HL-60/S4 treated with retinoic acid at 250 ng/mL for 4 days and 3 days (cell line): ENCODE results near the gene CIAO3.

Experiments
- in situ Hi-C: fragments of 300-500 bp; cut with MboI; formaldehyde crosslinking; loops from 2 replicates; pipeline ENCODE4 v1.7.0; 2022; ENCODE audit warnings: low sequenced_read_pairs

The CIAO3 gene

DNA sequence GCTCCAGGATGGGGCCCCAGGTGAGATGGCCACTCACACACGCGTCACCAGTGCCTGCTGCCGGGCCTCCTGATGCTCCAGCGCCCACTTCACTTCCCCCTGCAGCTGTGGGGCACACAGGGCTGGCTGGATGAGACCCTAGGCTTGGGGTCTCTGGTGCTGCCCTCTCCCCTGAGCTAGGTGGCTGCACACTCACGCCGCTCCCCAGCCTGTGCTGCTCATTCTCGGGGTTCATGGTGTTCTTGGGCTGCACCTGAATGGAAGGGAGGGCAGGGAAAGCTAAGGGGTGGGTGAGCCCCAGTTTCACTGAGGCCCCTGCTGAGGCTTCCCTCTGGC lies 15.8 kb downstream of the CIAO3 start:
- in situ Hi-C loops = no loop called here

DNA sequence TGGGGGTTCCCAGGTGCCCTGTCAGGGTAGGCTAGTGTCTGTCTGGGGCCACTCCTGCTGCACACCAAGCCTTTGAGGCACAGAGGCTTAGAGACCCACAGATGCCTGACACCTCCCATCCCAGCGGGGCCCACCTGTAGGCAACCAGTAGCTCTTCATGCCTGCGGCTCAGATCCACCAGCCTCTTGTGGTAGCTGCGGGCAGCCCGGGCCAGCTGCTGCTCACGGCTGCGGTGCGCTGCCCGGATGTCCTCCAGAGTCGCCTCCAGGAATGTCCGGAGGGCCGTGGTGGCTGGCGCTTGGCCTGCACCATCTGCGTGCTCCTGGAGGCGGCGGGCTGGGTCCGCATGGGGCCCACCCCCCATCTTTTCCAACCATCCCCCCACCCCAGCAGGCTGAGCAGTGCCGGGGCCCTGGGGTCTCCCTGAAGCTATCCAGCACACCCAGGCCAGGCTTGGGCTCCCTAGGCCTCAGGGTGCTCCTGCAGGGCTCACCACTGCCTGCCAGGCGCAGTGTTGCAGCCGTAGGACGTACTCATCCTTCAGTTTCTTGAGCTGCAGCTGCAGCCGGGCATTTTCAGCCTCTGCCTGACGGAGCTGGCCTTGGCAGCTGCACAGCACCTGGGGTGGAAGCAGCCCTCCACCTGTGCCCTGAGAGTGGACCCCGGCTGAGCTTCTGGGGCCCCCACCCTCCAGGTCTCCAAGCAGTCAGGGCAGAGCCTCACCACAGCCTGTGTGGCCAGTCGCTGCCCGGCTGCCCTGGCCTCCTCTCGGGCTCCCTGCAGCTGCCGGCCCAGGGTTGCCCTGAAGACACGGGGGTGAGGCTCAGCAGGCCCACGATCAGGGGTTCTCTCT lies 16.4 kb downstream of the CIAO3 start:
- in situ Hi-C loops = loop anchor here (25.0 kb wide), 1 partner anchor 338 kb away; the partner anchor contains the start of gene SSTR5

DNA sequence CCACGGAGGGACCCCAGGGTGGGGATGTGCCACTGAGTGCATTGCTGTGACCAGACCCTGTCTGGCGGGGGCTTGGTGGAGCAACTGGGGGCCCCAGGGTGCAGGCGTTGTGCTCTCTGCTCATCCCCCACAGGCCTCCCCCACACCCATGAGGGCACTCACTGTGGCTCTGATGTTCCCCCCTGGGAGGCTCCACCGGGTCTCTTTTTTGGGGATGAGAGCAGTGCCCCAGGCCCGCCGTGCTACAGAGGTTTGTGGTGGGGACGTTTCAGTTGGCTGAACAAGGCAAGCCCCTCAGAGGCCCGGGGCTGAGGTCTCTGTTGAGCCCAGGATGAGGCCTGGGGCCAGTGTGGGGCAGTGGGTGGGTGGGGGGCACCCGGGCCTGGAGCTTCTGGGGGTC lies 17.1 kb downstream of the CIAO3 start:
- in situ Hi-C loops = loop anchor here (25.0 kb wide), 1 partner anchor 339 kb away; the partner anchor contains the start of gene SSTR5

DNA sequence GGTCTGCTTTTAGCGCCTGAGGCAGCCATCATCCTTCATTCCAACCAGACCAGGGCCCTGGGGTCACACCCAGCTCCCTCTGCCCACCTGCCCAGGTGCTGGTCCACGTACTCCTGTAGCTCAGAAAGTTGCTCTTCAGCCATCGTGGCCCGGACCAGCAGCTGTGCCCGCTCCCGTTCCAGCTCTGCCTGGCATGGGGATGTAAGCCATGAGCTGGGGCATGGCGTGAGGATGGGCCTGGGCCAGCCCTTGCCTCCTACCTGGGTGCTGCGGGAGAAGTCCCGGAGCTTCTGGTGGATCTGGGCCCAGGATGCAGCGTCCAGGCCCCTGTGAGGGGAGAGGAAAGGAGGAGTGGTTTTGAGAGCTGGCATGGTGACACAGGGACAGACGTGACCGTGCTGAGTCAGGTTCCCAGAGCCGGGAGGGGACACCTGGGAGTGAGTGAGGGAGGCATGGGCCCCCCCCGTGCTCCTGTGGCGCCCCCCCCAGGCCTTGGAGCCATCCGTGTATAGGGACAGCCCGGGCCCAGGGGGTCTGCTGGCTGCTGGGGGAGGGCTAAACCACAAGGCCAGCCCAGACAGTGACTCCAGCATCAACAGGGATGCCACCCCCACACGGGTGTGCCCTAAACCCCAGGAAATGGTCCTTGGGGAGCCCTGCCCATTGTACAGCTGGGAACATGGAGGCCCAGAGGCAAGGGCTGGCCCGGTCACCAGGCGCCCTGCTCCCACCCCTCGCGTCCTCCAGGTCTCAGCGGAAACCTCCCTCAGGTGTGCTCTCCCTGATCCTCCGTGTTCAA lies 17.8 kb downstream of the CIAO3 start:
- in situ Hi-C loops = loop anchor here (25.0 kb wide), 1 partner anchor 339 kb away; the partner anchor contains the start of gene SSTR5

DNA sequence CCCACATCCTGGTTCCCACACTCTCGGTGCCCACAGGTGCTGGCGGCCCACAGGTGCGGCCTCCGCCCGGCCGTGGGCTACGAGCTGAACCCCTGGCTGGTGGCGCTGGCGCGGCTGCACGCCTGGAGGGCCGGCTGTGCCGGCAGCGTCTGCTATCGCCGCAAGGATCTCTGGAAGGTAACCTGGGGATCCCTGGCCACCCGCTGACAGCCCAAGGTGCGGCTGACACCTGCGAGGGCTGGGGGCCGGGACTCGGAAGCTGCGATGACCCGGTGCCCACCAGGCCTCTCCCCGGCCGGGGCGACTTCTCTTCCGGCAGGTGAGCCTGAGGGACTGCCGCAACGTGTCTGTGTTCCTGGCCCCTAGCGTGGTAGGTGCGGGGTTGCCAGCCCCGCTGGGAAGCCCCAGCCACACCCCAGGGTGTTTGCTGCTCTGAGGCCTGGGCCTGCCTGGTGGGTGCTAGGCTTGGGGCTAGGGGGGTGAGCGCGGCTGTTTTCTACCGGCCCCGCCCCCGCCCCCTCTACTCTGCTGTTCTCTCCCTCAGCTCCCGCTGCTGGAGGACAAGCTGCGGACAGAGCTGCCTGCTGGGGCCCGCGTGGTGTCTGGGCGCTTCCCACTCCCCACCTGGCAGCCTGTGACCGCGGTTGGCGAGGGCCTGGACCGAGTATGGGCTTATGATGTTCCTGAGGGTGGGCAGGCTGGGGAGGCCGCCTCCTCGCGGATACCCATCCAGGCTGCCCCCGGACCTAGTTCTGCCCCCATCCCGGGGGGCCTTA lies 18.8 kb downstream of the CIAO3 start:
- in situ Hi-C loops = loop anchor here (25.0 kb wide), 1 partner anchor 340 kb away; the partner anchor contains the start of gene SSTR5

DNA sequence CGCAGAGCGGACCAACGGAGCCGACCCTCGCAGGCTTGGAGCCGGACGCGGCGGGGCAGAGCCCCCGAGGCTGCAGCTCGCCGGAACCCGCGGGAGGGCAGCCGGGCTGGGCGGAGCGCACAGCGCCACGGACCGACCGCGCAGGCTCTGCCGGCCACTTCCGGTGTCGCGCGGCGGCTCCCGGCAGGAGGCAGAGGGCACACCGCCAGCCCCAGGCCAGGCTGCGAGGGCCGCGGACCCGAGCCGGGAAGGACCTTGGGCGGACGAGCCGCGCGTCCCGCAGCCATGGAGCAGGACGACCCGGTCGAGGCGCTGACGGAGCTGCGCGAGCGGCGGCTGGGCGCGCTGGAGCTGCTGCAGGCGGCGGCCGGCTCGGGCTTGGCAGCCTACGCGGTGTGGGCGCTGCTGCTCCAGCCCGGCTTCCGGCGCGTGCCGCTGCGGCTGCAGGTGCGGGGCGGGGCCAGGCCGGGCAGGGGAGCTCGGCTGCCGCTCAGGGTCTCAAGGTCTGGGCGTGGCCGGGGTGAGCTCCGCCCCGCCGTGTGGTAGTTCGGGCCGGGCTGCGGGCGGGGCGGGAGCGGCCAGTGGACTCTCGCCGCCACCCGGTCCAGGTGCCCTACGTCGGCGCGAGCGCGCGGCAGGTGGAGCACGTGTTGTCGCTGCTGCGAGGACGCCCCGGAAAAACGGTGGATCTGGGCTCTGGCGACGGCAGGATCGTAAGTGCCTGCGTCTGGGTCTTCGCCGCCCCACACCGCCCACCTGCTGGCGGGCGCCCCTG lies 19.6 kb downstream of the CIAO3 start, which contains the start of gene ANTKMT:
Gene ANTKMT (plus strand): TSS at position 157 of the 775 bp plus-strand sequence. CDS start 129 bp downstream, at position 286.
- in situ Hi-C loops = loop anchor here (25.0 kb wide), 1 partner anchor 341 kb away; the partner anchor contains the start of gene SSTR5

DNA sequence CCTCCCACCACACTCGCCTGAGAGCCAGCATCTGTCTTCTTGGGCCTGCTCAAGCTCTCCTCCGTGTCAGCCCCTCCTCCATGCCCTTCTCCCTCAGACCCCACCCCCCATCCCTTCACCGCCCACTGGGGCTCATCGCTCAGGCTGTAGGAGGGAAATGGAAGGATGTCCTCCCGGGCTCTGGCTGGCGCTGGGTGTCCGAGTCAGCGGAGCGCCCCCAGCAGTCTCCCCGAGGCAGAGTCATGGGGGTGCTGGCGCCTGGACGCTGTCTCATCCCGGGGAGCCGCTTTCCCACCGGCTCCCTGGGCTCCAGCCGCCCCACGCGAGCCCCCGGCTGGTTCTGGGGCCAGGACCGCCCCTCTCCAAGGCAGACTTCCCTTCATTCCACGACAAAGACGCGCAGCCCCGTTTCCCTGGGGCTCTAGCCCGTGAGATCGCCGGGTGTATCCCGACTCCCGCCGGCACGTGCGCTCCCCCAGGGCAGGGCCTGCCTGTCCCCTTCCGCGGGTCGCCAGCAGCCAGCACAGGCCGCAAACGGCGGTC lies 20.3 kb downstream of the CIAO3 start:
- in situ Hi-C loops = loop anchor here (25.0 kb wide), 1 partner anchor 342 kb away; the partner anchor contains the start of gene SSTR5

DNA sequence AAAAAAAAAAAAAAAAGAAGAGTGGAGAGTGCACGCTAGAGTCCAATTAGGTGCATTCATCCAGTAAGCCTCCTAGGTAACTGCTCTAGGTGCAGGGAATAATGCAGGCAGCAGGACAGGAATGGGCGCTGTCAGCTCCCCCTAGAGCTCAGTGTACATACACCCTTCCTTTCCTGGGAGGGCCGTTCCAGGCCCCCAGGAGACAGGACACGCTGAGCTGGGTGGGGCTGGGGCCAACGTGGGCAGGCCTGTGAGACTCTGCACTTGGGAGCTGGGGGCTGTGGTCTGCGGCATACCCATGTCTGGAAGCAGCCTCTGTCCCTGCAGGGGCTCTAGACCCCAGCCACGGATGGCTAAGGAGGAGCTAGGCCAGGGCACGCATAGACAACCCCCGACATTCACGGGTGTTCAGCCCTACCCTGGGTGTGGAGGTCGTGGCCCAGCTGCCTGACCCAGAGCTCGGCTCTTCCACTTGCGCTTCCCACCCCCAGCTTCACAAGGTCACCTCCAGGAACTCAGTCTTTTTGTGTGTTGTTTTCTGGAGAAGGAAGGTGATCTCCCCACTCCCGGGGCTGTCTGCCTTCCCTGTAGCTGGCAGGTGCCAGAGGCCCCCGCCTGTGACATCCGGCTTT lies 20.9 kb downstream of the CIAO3 start:
- in situ Hi-C loops = loop anchor here (25.0 kb wide), 1 partner anchor 342 kb away; the partner anchor contains the start of gene SSTR5

DNA sequence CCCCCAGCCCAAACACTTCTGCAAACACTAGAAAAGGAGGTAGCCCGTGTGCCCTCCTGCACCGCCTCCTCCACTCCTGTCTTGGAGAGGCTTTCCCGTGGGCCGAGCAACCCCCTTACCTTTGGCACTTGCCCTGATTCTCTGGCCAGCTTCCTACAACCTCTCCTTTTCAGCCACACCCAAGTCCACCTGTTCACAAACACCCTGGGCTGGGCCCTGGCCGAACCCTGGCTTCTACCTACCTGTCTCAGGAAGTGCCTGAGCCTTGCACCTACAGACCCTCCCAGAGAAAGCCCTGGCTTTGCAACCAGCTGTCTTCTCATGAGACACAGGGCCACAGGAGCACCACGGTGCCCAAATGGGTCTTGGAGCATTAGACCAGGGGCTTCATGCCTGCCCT lies 21.9 kb downstream of the CIAO3 start:
- in situ Hi-C loops = loop anchor here (25.0 kb wide), 1 partner anchor 343 kb away; the partner anchor contains the start of gene SSTR5

DNA sequence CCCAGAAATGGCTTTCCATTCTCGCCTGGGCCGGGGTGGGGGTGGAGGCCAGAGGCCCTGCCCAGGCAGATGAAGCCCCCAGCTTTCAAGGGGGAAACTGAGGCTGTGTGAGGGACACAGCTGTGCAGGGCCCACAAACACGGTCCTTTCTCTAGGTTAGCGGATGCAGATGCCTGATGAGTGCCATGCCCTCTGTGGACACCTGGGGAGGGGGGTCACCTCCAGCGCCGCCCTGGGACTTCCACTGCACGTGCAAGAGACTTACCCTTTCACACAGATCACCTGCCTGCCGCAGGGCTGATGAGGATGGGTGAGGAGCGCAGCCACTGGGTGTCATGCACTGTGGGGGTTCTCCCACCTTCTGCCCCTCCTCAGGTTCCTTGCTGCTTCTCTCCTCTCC lies 22.4 kb downstream of the CIAO3 start:
- in situ Hi-C loops = loop anchor here (25.0 kb wide), 1 partner anchor 344 kb away; the partner anchor contains the start of gene SSTR5

DNA sequence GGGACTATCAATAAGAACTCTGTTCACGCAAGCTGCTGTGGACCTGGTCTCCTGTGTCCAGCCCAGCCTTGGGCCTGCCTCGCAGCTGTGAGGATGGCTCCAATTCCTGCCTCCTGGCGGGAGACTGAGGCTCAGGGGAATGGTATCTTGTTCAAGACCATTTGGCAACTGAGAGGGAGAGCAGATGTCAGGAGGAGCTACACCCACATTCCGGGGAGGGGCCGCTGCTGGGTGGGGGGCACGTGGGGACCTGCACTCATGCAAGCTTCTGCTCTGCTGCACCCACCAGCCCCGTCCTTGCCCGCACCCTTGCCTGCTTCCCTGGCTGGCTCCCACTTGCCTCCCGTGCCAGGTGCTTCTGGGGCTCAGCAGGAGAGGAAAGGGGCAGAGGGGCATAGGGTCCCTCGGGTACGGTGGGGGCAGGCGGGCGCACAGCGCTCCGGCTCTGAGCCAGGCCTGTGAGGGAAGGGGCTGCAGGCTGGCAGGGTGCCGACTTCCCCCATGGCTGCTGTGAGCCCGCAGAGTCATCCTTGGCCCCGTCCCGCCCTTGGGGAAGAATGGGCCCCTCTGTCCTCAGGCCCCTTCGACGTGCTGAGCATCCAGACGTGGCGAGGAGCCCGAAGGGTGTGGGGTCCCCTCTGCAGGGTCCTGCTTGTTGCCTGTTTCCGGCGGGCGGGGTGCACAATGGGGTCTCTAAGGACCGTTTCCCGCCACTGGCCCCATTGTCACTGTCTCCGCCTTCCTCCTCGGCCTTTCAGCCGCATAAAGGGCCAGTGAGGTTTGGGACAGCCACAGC lies 23.1 kb downstream of the CIAO3 start:
- in situ Hi-C loops = loop anchor here (25.0 kb wide), 1 partner anchor 345 kb away; the partner anchor contains the start of gene SSTR5

DNA sequence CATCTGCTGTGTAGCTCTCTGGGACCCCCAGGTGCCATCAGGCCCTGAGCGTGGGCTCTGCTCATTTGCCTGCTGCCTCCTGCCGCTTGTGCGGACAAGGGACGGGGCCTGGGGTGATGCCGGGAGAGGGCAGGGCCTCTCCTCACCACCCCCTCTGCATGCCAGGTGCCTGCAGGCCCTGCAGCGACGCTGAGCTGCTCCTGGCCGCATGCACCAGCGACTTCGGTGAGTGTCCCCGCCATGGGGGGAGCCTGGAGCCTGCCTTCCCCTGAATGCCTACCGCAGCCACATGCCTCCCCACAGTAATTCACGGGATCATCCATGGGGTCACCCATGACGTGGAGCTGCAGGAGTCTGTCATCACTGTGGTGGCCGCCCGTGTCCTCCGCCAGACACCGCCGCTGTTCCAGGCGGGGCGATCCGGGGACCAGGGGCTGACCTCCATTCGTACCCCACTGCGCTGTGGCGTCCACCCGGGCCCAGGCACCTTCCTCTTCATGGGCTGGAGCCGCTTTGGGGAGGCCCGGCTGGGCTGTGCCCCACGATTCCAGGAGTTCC lies 23.9 kb downstream of the CIAO3 start:
- in situ Hi-C loops = loop anchor here (25.0 kb wide), 1 partner anchor 345 kb away; the partner anchor contains the start of gene SSTR5

DNA sequence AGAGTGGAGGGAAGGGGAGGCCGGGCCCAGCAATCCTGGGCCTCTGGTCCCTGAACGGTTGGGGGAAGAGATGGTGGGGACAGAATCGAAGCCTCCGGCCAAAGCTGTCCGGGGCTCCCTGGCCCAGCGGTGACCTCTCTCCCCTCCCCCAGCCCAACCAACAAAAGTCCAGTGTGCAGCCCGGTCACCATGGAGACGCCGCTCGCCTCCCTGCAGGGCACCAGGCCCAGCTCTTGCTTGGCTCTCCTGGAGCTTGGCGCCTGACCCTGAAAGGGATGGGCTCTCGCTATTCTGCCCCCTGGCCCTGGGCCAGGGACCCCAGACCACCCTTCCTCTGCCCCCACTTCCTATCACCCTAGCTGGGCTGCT lies 24.6 kb downstream of the CIAO3 start:
- in situ Hi-C loops = loop anchor here (25.0 kb wide), 1 partner anchor 346 kb away; the partner anchor contains the start of gene SSTR5

DNA sequence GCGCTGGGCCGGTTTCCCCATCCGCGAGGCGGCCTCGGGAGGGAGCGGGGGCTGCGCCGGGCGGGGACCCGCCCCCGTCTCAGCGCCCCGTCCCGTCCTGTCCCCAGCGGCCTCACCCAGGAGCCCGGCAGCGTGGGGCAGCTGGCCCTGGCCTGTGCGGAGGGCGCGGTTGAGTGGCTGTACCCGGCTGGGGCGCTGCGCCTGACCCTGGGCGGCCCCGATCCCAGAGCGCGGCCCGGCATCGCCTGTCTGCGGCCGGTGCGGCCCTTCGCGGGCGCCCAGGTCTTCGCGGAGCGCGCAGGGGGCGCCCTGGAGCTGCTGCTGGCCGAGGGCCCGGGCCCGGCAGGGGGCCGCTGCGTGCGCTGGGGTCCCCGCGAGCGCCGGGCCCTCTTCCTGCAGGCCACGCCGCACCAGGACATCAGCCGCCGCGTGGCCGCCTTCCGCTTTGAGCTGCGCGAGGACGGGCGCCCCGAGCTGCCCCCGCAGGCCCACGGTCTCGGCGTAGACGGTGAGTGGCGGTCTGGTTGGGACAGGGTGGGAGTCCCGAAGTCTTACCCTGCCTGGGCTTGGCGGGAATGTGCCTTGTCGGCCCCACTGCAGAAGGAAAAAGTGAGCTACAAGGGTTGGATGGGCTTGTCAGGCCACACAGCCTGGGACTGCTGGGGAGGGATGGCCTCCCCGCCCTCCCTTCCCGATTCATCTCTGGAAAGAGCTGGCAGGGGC lies 25.2 kb downstream of the CIAO3 start:
- in situ Hi-C loops = loop anchor here (25.0 kb wide), 1 partner anchor 347 kb away; the partner anchor contains the start of gene SSTR5

DNA sequence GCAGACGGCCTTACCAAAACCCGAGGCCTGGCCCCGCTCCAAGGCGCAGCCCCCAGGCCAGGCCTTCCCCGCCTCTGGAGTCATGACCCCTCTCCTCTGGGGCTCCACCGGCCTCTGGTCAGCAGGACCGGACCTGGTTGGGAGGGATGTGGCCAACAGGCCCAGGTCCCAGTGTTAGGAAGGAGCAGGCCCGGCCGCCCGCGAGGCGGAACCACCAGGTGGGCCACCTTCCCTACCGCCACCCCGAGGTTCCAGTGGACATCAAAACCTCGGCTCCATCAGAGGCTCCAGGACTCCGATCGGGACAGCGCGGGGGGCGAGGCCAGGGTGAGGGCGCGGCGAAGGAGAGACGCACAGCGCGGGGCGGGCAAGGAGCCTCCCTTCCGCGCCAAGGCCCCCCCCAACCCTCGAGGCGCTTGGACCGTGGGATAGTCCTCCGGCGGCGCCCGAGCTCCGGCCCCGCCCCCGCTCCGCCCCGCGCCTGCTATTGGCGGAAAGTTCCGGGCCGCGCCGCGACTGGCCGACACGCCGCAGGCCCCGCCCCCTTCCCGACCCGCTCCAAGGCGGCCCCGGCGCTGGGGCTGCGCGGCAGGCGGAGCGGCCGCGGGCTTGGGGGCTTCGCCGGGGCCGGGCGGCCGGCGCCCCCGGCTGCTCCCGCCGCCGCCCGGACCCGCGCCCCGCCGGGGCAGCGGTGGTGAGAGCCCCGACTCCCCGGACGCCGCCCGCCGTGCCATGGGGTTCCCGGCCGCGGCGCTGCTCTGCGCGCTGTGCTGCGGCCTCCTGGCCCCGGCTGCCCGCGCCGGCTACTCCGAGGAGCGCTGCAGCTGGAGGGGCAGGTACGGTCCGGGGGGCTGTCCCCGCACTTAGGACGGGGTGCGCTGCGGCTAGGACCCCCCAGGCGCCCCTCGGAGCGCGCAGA lies 26.0 kb downstream of the CIAO3 start, which contains the start of gene METRN:
Gene METRN (plus strand): TSS at position 561 of the 919 bp plus-strand sequence. CDS start 172 bp downstream, at position 733.
- in situ Hi-C loops = loop anchor here (25.0 kb wide), 1 partner anchor 347 kb away; the partner anchor contains the start of gene SSTR5
